ENCODE results near the gene ATP6V0B.
A peak's percentile ranks its signal among the peaks of the same experiment; 100 is the strongest.

The ATP6V0B gene

GRCh38 chr1:43944860-43945259 is 29.9 kb upstream of the ATP6V0B start:
- no peak for TF ChIP-seq CTCF (IDR thresholded peaks at IDR 0.05)
- H3K27ac ChIP-seq: no peak overlapping the region
- no peak overlapping the region for H3K4me3 ChIP-seq (ENCODE audit: low read depth in 1 of 2, low read length in 1 of 2)
- H3K9me3 ChIP-seq: no peaks in the 10 kb centered on the region
- H3K4me1 ChIP-seq (ENCODE audit: control insufficient read depth in 1 of 2, insufficient read depth in 1 of 2, low read depth in 1 of 2, low read length in 1 of 2): peaks cover 17 to 25% of the 10 kb centered on the region in 2 experiments
- H3K27me3 ChIP-seq: no peaks in the 10 kb centered on the region
- H3K36me3 ChIP-seq: peaks cover 4% of the 10 kb centered on the region

- H3K4me1 ChIP-seq (ENCODE audit: control insufficient read depth in 1 of 2, insufficient read depth in 1 of 2, low read depth in 1 of 2, low read length in 1 of 2): peaks cover 17 to 25% of the 10 kb centered on the region in 2 experiments
- H3K4me3 ChIP-seq (ENCODE audit: low read depth in 1 of 2, low read length in 1 of 2): peak overlapping the region; percentile 83 to 86
- no peaks in the 10 kb centered on the region for H3K9me3 ChIP-seq
- no peak for TF ChIP-seq CTCF (IDR thresholded peaks at IDR 0.05)
- peaks cover 8% of the 10 kb centered on the region for H3K36me3 ChIP-seq
- H3K27ac ChIP-seq: peak overlapping the region; percentile 94
- H3K27me3 ChIP-seq: no peaks in the 10 kb centered on the region
Measured at GRCh38 chr1:43945674-43946235, 29.0 kb upstream of the ATP6V0B start.

GRCh38 chr1:43946236-43947060 is 28.3 kb upstream of the ATP6V0B start, which contains the start of gene IPO13:
TSS of gene IPO13 (plus strand) at chr1:43946950. CDS start at chr1:43947601, 651 bp downstream.
- peaks cover 8% of the 10 kb centered on the region for H3K36me3 ChIP-seq
- no peaks in the 10 kb centered on the region for H3K9me3 ChIP-seq
- peak; percentile 79 for TF ChIP-seq CTCF (IDR thresholded peaks at IDR 0.05)
- H3K27me3 ChIP-seq: no peaks in the 10 kb centered on the region
- peaks cover 17 to 25% of the 10 kb centered on the region in 2 experiments for H3K4me1 ChIP-seq (ENCODE audit: control insufficient read depth in 1 of 2, insufficient read depth in 1 of 2, low read depth in 1 of 2, low read length in 1 of 2)
- peak within 1 kb of the TSS; percentile 94 for H3K27ac ChIP-seq
- H3K4me3 ChIP-seq (ENCODE audit: low read depth in 1 of 2, low read length in 1 of 2): peak within 1 kb of the TSS; percentile 83 to 86

GRCh38 chr1:43947061-43947873 is 27.5 kb upstream of the ATP6V0B start:
- TF ChIP-seq CTCF (IDR thresholded peaks at IDR 0.05): no peak
- Histone ChIP-seq H3K4me3 (ENCODE audit: low read depth in 1 of 2, low read length in 1 of 2) (peak overlapping the region; percentile 83 to 86), H3K9me3 (no peaks in the 10 kb centered on the region), H3K27ac (peak overlapping the region; percentile 94), H3K27me3 (no peaks in the 10 kb centered on the region), H3K4me1 (ENCODE audit: control insufficient read depth in 1 of 2, insufficient read depth in 1 of 2, low read depth in 1 of 2, low read length in 1 of 2) (peaks cover 17 to 25% of the 10 kb centered on the region in 2 experiments), H3K36me3 (peaks cover 8% of the 10 kb centered on the region)

GRCh38 chr1:43947874-43948437 is 26.8 kb upstream of the ATP6V0B start:
- no peak overlapping the region for H3K4me3 ChIP-seq (ENCODE audit: low read depth in 1 of 2, low read length in 1 of 2)
- peaks cover 8% of the 10 kb centered on the region for H3K36me3 ChIP-seq
- H3K27ac ChIP-seq: no peak overlapping the region
- peaks cover 17 to 25% of the 10 kb centered on the region in 2 experiments for H3K4me1 ChIP-seq (ENCODE audit: control insufficient read depth in 1 of 2, insufficient read depth in 1 of 2, low read depth in 1 of 2, low read length in 1 of 2)
- no peaks in the 10 kb centered on the region for H3K9me3 ChIP-seq
- TF ChIP-seq CTCF (IDR thresholded peaks at IDR 0.05): no peak
- no peaks in the 10 kb centered on the region for H3K27me3 ChIP-seq

Data from neutrophil (primary cell).